LNCaP clone FGC (cell line): ENCODE data around the gene LAMP5.

Experiments
- DNase-seq: peaks from one replicate; pipeline ENCODE4 v3.0.0-alpha.2; 2011; ENCODE audit warnings: low read depth
- H3K4me3 ChIP-seq: 2 replicates; pipeline ENCODE4 v1.5.1; 2011; ENCODE audit warnings: mild to moderate bottlenecking, low read depth, low read length, control low read depth
- TF ChIP-seq, protein P1 (sequence below): IDR thresholded peaks from 2 replicates; pipeline ENCODE4 v1.5.1; 2012; ENCODE audit warnings: mild to moderate bottlenecking; ENCODE audit not compliant: control insufficient read depth, insufficient read depth; ENCODE audit errors: extremely low read depth

Gene LAMP5

DNA sequence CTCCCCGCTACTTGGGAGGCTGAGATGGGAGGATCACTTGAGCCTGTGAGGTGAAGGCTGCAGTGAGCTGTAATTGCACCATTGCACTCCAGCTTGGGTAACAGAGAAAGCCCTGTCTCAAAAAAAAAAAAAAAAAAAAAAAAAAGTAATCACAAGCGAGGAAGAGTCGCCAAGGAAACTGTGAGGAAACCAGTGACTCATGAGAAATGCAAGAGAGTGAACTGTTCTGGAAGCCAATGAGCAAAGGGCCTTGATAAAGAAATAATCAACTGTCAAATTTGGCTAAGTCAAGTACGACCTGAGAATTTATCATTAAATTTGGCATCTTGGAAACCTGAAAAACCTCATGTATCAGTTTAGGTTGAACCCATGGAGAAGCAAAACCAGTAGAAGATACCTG is 16.1 kb upstream of the LAMP5 start:
- TF ChIP-seq, protein P1, sequence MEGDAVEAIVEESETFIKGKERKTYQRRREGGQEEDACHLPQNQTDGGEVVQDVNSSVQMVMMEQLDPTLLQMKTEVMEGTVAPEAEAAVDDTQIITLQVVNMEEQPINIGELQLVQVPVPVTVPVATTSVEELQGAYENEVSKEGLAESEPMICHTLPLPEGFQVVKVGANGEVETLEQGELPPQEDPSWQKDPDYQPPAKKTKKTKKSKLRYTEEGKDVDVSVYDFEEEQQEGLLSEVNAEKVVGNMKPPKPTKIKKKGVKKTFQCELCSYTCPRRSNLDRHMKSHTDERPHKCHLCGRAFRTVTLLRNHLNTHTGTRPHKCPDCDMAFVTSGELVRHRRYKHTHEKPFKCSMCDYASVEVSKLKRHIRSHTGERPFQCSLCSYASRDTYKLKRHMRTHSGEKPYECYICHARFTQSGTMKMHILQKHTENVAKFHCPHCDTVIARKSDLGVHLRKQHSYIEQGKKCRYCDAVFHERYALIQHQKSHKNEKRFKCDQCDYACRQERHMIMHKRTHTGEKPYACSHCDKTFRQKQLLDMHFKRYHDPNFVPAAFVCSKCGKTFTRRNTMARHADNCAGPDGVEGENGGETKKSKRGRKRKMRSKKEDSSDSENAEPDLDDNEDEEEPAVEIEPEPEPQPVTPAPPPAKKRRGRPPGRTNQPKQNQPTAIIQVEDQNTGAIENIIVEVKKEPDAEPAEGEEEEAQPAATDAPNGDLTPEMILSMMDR, result no peak
- no peak overlapping the region for H3K4me3 ChIP-seq
- no peak for DNase-seq

DNA sequence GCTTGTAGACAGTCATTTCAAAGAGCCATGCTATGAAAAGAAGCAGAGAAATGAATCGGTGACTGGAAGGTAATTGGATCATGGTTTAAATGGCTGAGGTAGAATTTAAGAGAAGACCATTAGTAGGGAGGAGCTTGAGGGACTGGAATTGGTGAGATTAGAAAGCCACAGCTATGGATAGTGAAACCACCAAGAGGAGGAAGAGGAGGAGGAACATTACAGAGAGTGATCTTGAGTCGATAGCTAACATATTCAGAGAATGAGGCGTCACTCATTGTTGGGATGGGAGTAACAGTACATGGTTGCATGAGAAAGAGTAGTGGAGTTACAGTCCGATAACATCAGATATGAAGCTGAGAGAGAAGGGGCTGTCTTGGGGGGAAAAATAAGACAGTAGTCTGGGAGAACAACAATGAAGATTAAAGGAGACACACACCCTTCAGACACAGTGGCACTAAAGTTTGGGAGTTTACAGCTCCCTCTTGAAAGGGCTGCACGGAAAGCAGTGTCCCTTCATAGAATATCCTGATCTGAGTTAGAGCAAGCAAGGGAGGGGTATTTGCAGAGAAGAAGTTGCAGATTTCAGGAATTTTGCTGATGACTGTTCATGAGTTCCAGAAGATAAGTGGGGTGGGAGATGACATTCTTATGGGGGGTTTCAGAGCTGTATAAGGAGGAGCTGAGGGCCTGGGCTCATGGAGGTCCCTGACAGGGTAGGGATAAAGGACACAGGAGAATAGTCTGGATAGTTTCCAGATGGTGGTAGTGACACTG is 15.1 kb upstream of the LAMP5 start:
- H3K4me3 ChIP-seq, result no peak overlapping the region
- TF ChIP-seq, protein P1, result no peak
- DNase-seq, result no peak

DNA sequence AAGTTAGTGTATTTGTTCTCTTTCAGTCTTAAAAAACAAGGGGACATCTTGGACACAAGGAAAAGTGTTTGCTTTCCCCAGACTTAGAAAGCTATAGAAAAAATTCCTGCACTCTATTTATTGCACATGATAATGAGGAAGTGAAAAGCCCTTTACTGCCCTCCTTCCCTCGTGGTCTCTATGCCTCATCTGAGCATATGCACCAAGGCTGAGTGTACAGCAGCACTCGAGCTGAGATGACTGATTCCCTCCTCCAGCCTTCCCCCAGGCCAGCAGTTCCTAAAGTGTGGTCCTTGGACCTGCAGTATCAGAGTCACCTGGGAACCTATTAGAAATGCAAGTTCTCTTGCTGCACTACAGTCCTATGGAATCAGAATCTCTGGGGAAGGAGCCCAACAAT is 14.3 kb upstream of the LAMP5 start:
- no peak overlapping the region for H3K4me3 ChIP-seq
- TF ChIP-seq, protein P1, result no peak
- DNase-seq, result no peak

DNA sequence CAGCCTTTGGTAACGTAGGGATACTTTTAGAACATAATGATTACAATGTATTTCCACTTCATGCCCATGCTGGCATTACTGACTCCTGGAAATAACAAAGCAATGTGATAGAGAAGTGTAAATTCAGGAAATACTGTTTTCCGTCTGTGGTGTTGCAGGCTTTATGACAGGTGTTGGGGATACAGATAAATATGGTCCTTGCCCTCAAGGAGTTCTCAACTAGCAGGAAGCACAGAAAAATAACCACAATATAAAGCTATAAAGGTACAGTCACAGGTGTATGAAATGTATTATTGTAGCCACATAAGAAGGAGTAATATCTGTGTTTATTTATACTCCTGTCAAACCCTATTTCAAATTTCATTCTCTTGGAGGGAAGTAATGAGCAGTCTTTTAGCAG is 12.9 kb upstream of the LAMP5 start:
- H3K4me3 ChIP-seq, result no peak overlapping the region
- TF ChIP-seq, protein P1, result no peak
- no peak for DNase-seq

DNA sequence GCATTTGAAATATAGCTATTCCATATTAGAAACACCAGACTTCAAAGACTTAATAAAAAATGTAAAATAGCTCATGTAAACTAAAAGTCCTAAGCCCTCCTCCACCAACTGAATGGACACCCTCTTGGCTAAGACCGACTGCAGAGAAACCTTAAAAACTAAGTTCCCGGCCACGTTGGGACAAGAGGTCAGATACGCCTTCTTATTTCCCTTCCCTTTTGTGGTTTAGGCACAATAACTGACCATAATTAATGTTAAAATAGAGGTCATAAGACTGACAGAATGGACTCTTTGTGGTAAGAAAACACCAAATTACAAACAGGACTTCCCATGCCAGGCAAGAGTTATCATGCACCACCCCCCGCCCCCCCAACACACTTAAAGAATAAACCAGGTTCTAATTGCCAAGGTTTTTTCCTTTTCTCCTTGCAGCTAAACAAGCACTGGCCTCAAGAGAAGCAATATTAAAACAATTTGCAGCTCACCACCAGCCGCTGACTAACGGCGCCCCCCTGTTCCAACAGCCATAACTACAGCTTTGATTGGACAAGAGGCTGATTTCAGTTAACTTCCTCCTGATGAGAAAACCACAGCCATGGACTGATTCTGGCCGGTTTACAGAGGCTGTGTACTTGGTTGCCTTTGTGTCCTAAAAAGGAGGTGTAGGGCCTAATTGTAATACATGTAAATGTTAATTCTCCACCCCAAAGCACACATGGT is 10.7 kb upstream of the LAMP5 start:
- no peak overlapping the region for H3K4me3 ChIP-seq
- DNase-seq, result no peak
- TF ChIP-seq, protein P1, result no peak

DNA sequence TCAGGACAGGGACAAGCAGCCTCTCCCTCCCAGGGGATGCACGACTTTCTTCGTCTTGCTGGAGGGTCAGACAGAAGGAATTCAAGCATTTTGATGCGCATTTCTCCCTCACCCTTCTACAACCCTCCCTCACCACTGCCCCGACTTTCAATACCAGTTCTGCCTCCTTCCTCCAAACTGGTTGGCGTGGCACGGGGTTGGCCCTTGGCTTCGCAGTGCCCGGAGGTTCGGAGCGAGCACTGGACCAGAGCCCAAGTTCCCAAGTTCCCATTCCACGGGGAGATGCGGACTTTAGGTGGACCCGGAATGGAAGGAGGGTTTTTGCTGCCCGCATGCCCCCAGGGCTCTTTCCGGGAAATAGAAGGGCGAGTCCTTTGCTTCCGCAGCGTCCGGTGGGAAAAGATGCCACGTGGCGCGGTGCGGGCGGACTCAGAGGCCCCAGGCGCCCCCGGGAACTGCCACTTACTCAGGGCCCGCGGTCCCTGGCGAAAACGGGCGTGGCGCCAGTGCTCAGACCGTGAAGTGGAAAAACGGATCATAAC is 8.0 kb upstream of the LAMP5 start:
- TF ChIP-seq, protein P1, result no peak
- DNase-seq, result no peak
- H3K4me3 ChIP-seq, result no peak overlapping the region
